Measurements from ENCODE around the gene TLR4. TPM values are rescaled to one million over a fixed set of nuclear protein-coding genes. Genes with fewer than 3 reads are reported as not detected.

Gene TLR4
- total RNA-seq, 4 donors from 2014 or later: 9.8 to 31.5 (median 19.9) TPM

DNA sequence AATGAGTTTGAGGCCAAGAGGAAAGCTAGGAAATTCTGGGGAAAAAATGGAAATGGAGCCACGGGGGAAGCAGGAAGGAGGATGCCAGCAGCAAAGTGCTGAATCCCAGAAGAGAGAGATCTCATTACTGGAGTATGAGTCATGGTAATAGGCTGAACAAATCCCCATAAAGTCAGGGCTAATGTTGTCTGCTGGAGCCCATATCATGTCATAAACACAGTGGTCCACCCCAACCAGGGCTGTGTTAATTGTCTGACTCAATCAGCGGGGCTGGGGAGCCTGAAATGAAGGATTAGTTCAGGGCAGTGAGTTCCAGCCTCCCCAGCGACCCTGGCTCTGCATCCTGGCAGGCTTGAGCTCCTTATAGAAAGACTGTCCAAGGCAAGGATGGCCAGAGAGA, 68.8 kb downstream of the TLR4 start:
- Histone ChIP-seq H3K9me3 (no peaks in the 10 kb centered on the region), H3K27ac (no peak overlapping the region), H3K27me3 (no peaks in the 10 kb centered on the region), H3K4me3 (no peak overlapping the region), H3K4me1 (no peaks in the 10 kb centered on the region), H3K36me3 (no peaks in the 10 kb centered on the region)
- WGBS, 2 donors (ENCODE audit: low coverage in 1 of 2): 39 to 40% methylated on average over 1 to 2 of the region's 3 CpGs
- TF ChIP-seq, protein P1, sequence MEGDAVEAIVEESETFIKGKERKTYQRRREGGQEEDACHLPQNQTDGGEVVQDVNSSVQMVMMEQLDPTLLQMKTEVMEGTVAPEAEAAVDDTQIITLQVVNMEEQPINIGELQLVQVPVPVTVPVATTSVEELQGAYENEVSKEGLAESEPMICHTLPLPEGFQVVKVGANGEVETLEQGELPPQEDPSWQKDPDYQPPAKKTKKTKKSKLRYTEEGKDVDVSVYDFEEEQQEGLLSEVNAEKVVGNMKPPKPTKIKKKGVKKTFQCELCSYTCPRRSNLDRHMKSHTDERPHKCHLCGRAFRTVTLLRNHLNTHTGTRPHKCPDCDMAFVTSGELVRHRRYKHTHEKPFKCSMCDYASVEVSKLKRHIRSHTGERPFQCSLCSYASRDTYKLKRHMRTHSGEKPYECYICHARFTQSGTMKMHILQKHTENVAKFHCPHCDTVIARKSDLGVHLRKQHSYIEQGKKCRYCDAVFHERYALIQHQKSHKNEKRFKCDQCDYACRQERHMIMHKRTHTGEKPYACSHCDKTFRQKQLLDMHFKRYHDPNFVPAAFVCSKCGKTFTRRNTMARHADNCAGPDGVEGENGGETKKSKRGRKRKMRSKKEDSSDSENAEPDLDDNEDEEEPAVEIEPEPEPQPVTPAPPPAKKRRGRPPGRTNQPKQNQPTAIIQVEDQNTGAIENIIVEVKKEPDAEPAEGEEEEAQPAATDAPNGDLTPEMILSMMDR (IDR thresholded peaks at IDR 0.05): no peak
- TF ChIP-seq POLR2AphosphoS5 (IDR thresholded peaks at IDR 0.05) (no peak), EP300 (IDR thresholded peaks at IDR 0.05) (no peak), POLR2A (IDR thresholded peaks at IDR 0.05) (no peak)
- no peak for ATAC-seq

Small RNA genes within 50 kb of the gene (small RNA-seq; reads per million reads assigned to genes)
- gene RNU6-1082P: 0 reads per million in 4 donors
